Small intestine (tissue), 7 donors: Measurements from ENCODE around the gene RNLS. TPM values are rescaled to one million over a fixed set of nuclear protein-coding genes. Genes with fewer than 3 reads are reported as not detected.
A peak's percentile ranks its signal among the peaks of the same experiment; 100 is the strongest.

Experiments
- DNase-seq, 2 donors: peaks; one replicate each; pipeline versions ENCODE4 v3.0.0 to v3.0.0-alpha.2; 2013
- FAIRE-seq: peaks from 2 replicates; lab custom pipeline; 2012; peaks lifted over from hg19 to GRCh38; lab: Jason Lieb, UNC
- H3K27ac ChIP-seq, 3 donors: one replicate each; pipeline ENCODE4 v1.5.1; 2013; ENCODE audit warnings: low read length in 2 of 3, mild to moderate bottlenecking in 2 of 3, control low read depth in 1 of 3, inconsistent platforms in 1 of 3, low read depth in 1 of 3, moderate library complexity in 1 of 3
- H3K27me3 ChIP-seq, 3 donors: one replicate each; pipeline ENCODE4 v1.6.1; 2013; ENCODE audit warnings: low read length in 3 of 3, inconsistent platforms in 1 of 3; ENCODE audit not compliant: control insufficient read depth in 3 of 3, insufficient read depth in 3 of 3
- H3K36me3 ChIP-seq, 3 donors: one replicate each; pipeline ENCODE4 v1.6.1; 2013; ENCODE audit warnings: low read length in 3 of 3, inconsistent platforms in 1 of 3, low read depth in 1 of 3, mild to moderate bottlenecking in 1 of 3, moderate library complexity in 1 of 3; ENCODE audit not compliant: control insufficient read depth in 3 of 3, insufficient read depth in 2 of 3
- H3K4me1 ChIP-seq, 3 donors: one replicate each; pipeline ENCODE4 v1.6.1; 2013; ENCODE audit warnings: low read length in 2 of 3, inconsistent platforms in 1 of 3, low read depth in 1 of 3, mild to moderate bottlenecking in 1 of 3, moderate library complexity in 1 of 3; ENCODE audit not compliant: control insufficient read depth in 3 of 3, insufficient read depth in 2 of 3
- H3K4me3 ChIP-seq, 3 donors: one replicate each; pipeline ENCODE4 v1.5.1; 2013; ENCODE audit warnings: low read length in 3 of 3, control low read depth in 1 of 3, inconsistent platforms in 1 of 3, low read depth in 1 of 3, mild to moderate bottlenecking in 1 of 3, moderate library complexity in 1 of 3
- H3K9me3 ChIP-seq, 2 donors: one replicate each; pipeline ENCODE4 v1.6.1; 2013; ENCODE audit warnings: low read depth in 1 of 2, low read length in 1 of 2; ENCODE audit not compliant: control insufficient read depth in 2 of 2, insufficient read depth in 1 of 2
- WGBS, 3 donors: extraction: QIAGEN DNeasy Blood & Tissue Kit; methylation state at CpG; one replicate each; pipeline ENCODE4 v1.1.7; 2013; 5-methylcytosine and 5-hydroxymethylcytosine counted together
- polyA plus RNA-seq, 4 donors: library from polyadenylated mRNA; stranded (reverse) in 3 of 4; unstranded in 1 of 4; fragments of 200-250 nt in 3 of 4; fragments of 120-200 nt in 1 of 4; gene quantifications; one replicate each; pipeline versions ENCODE4 v1.2.1 to v1.2.3, GENCODE V29; 2013
- donor health status: healthy with polysubstance abuse.
- donor health status: control.
- donor health status: control.
- donor health status: Bipolar disorder and iron deficiency.
- donor health status: healthy.

The RNLS gene
- polyA plus RNA-seq, 4 donors = 8.6 to 24.0 (median 12.8) TPM

DNA sequence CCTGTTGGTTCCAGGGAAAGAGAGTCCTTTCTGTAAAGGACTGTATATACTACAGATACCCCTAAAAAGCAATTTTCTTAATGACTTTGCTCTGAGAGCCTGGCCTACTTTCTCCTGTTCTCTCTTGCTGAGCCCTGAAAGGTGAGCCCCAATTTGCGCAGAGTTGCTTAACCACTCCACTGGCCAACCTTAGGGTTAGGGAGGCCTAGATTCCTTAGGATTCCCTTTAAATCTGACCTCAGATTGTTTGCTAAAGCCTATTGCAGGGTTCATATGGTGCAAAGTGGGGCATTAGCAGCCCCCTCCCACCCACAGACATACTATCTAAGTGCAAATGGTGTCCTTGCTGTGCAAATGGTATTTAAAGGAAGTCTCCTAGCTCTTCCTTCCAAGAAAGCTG, 164.2 kb downstream of the RNLS start:
- WGBS, 3 donors = 99 to 100% (median 100%) methylated on average over 1 of the region's 1 CpG
- Histone ChIP-seq H3K4me3 (no peak overlapping the region), H3K27me3 (no peaks in the 10 kb centered on the region), H3K9me3 (no peaks in the 10 kb centered on the region), H3K4me1 (no peaks in the 10 kb centered on the region), H3K27ac (no peak overlapping the region), H3K36me3 (no peaks in the 10 kb centered on the region)
- no peak for DNase-seq
- FAIRE-seq = no peak

DNA sequence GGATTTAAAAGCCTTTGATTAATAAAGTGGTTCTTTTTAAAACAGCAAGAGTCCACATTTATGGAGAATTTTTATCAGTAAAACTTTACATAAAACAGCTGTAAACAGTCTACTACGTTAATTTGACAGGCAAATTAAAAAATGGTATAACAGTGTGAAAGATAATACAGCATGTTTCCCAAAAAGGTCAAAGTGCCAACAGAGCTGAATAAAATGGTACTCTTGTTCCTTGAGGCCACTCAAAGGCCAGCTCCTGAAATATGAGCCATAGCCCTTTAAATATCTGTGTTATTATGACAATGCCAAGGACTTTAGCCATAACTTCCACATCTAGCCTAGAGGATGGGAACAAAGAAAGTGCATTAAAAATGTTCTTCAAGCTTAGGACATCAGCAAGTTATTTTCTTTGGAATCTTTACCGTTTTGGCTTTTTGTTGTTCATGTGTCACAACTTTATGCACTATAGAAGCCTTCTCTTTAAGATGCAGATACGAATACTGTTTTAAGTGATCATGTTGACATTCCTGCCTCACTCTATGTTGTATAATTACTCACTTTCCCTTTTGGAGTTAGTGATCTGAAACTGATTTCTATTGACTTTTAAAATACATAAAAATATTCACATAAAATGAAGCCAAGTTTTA, 165.6 kb downstream of the RNLS start:
- H3K36me3 ChIP-seq = no peaks in the 10 kb centered on the region
- DNase-seq (no peak), FAIRE-seq (no peak)
- no peak overlapping the region for H3K4me3 ChIP-seq
- H3K9me3 ChIP-seq = no peaks in the 10 kb centered on the region
- 57 to 70% (median 65%) methylated on average over 3 of the region's 3 CpGs for WGBS, 3 donors
- no peak overlapping the region for H3K27ac ChIP-seq
- no peaks in the 10 kb centered on the region for H3K27me3 ChIP-seq
- H3K4me1 ChIP-seq = no peaks in the 10 kb centered on the region

GRCh38 chr10:88416801-88417200, 166.3 kb downstream of the RNLS start:
- H3K4me1 ChIP-seq = no peaks in the 10 kb centered on the region
- H3K9me3 ChIP-seq = no peaks in the 10 kb centered on the region
- FAIRE-seq = no peak
- H3K4me3 ChIP-seq = no peak overlapping the region
- H3K27me3 ChIP-seq = no peaks in the 10 kb centered on the region
- WGBS, 3 donors = 85 to 96% (median 92%) methylated on average over 1 of the region's 1 CpG
- H3K27ac ChIP-seq = no peak overlapping the region
- DNase-seq = no peak
- H3K36me3 ChIP-seq = no peaks in the 10 kb centered on the region

GRCh38 chr10:88415533-88416130, 167.5 kb downstream of the RNLS start:
- Histone ChIP-seq H3K9me3 (no peaks in the 10 kb centered on the region), H3K4me1 (no peaks in the 10 kb centered on the region), H3K27ac (no peak overlapping the region), H3K27me3 (no peaks in the 10 kb centered on the region), H3K36me3 (no peaks in the 10 kb centered on the region), H3K4me3 (no peak overlapping the region)
- WGBS, 3 donors = 85 to 94% (median 90%) methylated on average over 1 of the region's 1 CpG
- FAIRE-seq (no peak), DNase-seq (no peak)

DNA sequence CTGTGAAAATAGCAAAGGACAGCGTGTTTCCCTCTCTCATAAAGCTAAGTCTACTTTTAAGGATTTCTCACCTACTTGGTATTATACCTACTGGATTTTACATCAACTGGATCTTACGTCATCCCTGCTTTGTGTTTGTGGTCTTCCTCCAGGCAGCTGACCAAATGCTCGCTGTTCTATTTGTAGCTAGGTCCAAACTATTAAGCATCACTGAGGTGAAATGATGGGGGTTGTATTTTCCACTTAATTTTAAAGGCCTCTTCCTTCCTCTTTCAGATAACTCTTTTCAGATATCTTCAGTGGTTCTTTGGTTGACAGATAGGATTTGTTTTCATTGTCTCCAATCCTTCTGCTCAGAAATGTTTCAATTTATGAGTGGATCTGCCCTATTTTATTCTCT, 169.7 kb downstream of the RNLS start:
- Histone ChIP-seq H3K36me3 (no peaks in the 10 kb centered on the region), H3K27ac (no peak overlapping the region), H3K27me3 (no peaks in the 10 kb centered on the region), H3K9me3 (no peaks in the 10 kb centered on the region), H3K4me3 (no peak overlapping the region), H3K4me1 (no peaks in the 10 kb centered on the region)
- 90 to 95% (median 91%) methylated on average over 3 of the region's 3 CpGs for WGBS, 3 donors
- DNase-seq (no peak), FAIRE-seq (no peak)

DNA sequence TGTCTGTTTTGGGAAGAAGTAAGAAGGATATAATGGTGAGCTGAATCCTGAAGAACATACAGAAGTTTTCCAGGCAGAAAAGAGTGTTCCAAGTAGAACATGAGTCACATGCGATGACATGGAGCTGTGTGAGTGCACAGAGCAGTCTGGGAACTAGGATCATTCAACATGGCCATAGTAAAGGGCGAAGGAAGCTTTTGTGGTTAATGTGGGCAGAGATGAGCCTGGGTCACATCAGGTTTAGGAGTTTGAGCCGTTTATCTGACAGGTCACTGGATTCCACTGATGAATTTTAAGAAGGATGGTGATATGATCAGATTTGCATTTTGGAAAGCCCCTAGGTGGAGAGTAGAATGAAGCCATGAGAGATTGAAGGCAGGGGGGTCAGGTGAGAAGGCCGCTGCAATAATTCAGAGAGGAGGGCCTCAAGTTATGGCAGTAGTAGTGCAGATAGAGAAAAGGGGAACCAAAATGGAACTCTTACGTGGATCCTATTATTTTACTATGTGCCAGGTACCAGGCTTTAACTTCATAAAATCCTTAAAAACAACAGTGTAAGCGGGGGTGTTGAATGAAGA, 171.3 kb downstream of the RNLS start:
- Histone ChIP-seq H3K4me1 (no peaks in the 10 kb centered on the region), H3K27me3 (no peaks in the 10 kb centered on the region), H3K9me3 (no peaks in the 10 kb centered on the region), H3K27ac (no peak overlapping the region), H3K36me3 (no peaks in the 10 kb centered on the region), H3K4me3 (no peak overlapping the region)
- DNase-seq (no peak), FAIRE-seq (peak; percentile 15)
- 84 to 94% (median 88%) methylated on average over 6 of the region's 6 CpGs for WGBS, 3 donors

- no peak overlapping the region for H3K27ac ChIP-seq
- FAIRE-seq (no peak), DNase-seq (no peak)
- H3K4me1 ChIP-seq = no peaks in the 10 kb centered on the region
- WGBS, 3 donors = 58 to 79% (median 70%) methylated on average over 1 of the region's 1 CpG
- H3K4me3 ChIP-seq = no peak overlapping the region
- no peaks in the 10 kb centered on the region for H3K27me3 ChIP-seq
- no peaks in the 10 kb centered on the region for H3K9me3 ChIP-seq
- H3K36me3 ChIP-seq = no peaks in the 10 kb centered on the region
Observed at GRCh38 chr10:88409824-88410223, 173.3 kb downstream of the RNLS start.

GRCh38 chr10:88409236-88409635, 173.9 kb downstream of the RNLS start:
- no peaks in the 10 kb centered on the region for H3K4me1 ChIP-seq
- no peaks in the 10 kb centered on the region for H3K27me3 ChIP-seq
- no peak overlapping the region for H3K4me3 ChIP-seq
- FAIRE-seq (no peak), DNase-seq (no peak)
- H3K27ac ChIP-seq = no peak overlapping the region
- WGBS, 3 donors = 83 to 95% (median 87%) methylated on average over 2 of the region's 2 CpGs
- no peaks in the 10 kb centered on the region for H3K36me3 ChIP-seq
- H3K9me3 ChIP-seq = no peaks in the 10 kb centered on the region
